HG03575 (cell line): ENCODE results near the gene CLGN.

Experiments
- ATAC-seq: cut with Tn5 transposase; IDR thresholded peaks from one replicate; pipeline ENCODE4 v1.9.1; 2021; ENCODE audit not compliant: unreplicated experiment, insufficient number of reproducible peaks, low FRiP score; ENCODE audit errors: extremely low read depth

CLGN gene

GRCh38 chr4:140346136-140346535 is 81.3 kb downstream of the CLGN start:
- no peak for ATAC-seq

- ATAC-seq = no peak
These were observed 82.8 kb downstream of the CLGN start for GRCh38 chr4:140344621-140345020.

- no peak for ATAC-seq
These were observed 83.3 kb downstream of the CLGN start for GRCh38 chr4:140344101-140344500.

- ATAC-seq = no peak
These were observed 84.1 kb downstream of the CLGN start for GRCh38 chr4:140343303-140343702.

- no peak for ATAC-seq
These were observed 84.8 kb downstream of the CLGN start for GRCh38 chr4:140342620-140343019.
